Measurements from ENCODE around the gene ZNF474.

DNA sequence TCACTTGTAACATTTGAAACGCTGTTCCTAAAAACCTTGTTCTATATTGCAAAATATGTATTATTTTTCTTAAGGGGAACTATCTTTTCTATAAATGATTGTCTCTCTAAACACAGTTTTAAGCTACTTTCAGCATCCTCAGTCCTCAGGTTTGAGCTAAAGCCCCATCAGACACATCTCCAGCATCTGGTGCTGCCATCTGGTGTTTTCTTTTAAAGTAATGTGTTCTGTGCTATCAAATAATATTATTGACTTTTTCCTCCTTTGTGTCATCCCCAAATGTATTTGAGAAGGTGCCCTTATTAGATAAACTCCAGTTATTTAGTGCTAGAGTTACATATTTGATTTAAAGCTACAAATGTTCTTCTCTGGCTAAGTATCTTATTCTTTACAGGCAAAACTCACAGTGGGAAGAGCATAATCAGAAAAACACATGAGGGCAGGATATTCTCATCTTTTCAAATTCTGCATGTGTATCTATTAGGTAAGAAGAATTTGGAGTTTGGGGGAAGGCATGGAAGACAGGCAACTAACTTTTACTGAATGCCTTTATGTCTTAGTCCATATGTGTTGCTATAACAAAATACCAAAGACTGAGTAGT, 27.5 kb downstream of the ZNF474 start:
- no peak for TF ChIP-seq MXD4 (CRISPR knock-in tag; IDR thresholded peaks at IDR 0.05; ENCODE audit: borderline replicate concordance)
- TF ChIP-seq NR3C1 (CRISPR knock-in tag; conservative IDR thresholded peaks at IDR 0.05; ENCODE audit: low read depth): no peak
- TF ChIP-seq CREB1 (CRISPR knock-in tag; IDR thresholded peaks at IDR 0.05): no peak
- TF ChIP-seq IRF2 (CRISPR knock-in tag; IDR thresholded peaks at IDR 0.05; ENCODE audit: borderline replicate concordance, low read depth): no peak
- TF ChIP-seq ZNF416 (CRISPR knock-in tag; IDR thresholded peaks at IDR 0.05): no peak
- no peak for TF ChIP-seq JUN (CRISPR knock-in tag; IDR thresholded peaks at IDR 0.05)
- TF ChIP-seq ZNF423 (CRISPR knock-in tag; IDR thresholded peaks at IDR 0.05): no peak
- no peak for TF ChIP-seq TCF7 (CRISPR knock-in tag; IDR thresholded peaks at IDR 0.05; ENCODE audit: low read depth)
- TF ChIP-seq, protein P1, sequence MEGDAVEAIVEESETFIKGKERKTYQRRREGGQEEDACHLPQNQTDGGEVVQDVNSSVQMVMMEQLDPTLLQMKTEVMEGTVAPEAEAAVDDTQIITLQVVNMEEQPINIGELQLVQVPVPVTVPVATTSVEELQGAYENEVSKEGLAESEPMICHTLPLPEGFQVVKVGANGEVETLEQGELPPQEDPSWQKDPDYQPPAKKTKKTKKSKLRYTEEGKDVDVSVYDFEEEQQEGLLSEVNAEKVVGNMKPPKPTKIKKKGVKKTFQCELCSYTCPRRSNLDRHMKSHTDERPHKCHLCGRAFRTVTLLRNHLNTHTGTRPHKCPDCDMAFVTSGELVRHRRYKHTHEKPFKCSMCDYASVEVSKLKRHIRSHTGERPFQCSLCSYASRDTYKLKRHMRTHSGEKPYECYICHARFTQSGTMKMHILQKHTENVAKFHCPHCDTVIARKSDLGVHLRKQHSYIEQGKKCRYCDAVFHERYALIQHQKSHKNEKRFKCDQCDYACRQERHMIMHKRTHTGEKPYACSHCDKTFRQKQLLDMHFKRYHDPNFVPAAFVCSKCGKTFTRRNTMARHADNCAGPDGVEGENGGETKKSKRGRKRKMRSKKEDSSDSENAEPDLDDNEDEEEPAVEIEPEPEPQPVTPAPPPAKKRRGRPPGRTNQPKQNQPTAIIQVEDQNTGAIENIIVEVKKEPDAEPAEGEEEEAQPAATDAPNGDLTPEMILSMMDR (IDR thresholded peaks at IDR 0.05): no peak
- TF ChIP-seq, protein P2, sequence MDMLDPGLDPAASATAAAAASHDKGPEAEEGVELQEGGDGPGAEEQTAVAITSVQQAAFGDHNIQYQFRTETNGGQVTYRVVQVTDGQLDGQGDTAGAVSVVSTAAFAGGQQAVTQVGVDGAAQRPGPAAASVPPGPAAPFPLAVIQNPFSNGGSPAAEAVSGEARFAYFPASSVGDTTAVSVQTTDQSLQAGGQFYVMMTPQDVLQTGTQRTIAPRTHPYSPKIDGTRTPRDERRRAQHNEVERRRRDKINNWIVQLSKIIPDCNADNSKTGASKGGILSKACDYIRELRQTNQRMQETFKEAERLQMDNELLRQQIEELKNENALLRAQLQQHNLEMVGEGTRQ (CRISPR knock-in tag; IDR thresholded peaks at IDR 0.05): no peak
- TF ChIP-seq ESRRA (CRISPR knock-in tag; IDR thresholded peaks at IDR 0.05; ENCODE audit: borderline replicate concordance): no peak
- TF ChIP-seq, protein P3, sequence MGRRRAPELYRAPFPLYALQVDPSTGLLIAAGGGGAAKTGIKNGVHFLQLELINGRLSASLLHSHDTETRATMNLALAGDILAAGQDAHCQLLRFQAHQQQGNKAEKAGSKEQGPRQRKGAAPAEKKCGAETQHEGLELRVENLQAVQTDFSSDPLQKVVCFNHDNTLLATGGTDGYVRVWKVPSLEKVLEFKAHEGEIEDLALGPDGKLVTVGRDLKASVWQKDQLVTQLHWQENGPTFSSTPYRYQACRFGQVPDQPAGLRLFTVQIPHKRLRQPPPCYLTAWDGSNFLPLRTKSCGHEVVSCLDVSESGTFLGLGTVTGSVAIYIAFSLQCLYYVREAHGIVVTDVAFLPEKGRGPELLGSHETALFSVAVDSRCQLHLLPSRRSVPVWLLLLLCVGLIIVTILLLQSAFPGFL (CRISPR knock-in tag; IDR thresholded peaks at IDR 0.05; ENCODE audit: borderline replicate concordance): no peak
- no peak for TF ChIP-seq TEAD1 (CRISPR knock-in tag; IDR thresholded peaks at IDR 0.05)
- TF ChIP-seq, protein P4, sequence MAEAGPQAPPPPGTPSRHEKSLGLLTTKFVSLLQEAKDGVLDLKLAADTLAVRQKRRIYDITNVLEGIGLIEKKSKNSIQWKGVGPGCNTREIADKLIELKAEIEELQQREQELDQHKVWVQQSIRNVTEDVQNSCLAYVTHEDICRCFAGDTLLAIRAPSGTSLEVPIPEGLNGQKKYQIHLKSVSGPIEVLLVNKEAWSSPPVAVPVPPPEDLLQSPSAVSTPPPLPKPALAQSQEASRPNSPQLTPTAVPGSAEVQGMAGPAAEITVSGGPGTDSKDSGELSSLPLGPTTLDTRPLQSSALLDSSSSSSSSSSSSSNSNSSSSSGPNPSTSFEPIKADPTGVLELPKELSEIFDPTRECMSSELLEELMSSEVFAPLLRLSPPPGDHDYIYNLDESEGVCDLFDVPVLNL (CRISPR knock-in tag; IDR thresholded peaks at IDR 0.05; ENCODE audit: borderline replicate concordance, low read depth): no peak

Measured in WTC11 (cell line).